ENCODE measurements around the gene ARHGDIA.

DNA sequence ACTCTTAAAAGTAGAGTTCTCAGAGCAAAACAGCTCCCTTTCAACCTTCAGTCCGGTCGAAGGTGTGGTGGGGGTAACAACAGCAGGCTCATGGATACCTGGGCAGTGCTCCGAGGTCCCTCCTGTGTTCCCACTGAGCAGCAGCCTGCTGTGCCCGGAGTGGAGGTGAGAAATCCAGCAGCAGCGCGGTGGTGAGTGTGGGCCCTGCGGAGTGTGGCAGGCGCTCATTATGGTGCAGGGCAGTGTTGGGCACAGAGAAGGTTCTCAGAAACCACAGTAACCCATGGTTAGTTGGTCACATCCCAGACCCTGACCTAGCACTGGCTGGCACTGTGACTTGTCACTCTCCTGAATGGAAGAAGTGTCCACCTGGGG lies 5.8 kb downstream of the ARHGDIA start:
- TF ChIP-seq, protein P1, sequence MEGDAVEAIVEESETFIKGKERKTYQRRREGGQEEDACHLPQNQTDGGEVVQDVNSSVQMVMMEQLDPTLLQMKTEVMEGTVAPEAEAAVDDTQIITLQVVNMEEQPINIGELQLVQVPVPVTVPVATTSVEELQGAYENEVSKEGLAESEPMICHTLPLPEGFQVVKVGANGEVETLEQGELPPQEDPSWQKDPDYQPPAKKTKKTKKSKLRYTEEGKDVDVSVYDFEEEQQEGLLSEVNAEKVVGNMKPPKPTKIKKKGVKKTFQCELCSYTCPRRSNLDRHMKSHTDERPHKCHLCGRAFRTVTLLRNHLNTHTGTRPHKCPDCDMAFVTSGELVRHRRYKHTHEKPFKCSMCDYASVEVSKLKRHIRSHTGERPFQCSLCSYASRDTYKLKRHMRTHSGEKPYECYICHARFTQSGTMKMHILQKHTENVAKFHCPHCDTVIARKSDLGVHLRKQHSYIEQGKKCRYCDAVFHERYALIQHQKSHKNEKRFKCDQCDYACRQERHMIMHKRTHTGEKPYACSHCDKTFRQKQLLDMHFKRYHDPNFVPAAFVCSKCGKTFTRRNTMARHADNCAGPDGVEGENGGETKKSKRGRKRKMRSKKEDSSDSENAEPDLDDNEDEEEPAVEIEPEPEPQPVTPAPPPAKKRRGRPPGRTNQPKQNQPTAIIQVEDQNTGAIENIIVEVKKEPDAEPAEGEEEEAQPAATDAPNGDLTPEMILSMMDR (IDR thresholded peaks at IDR 0.05), result no peak
- no peak for TF ChIP-seq POLR2A (IDR thresholded peaks at IDR 0.05)
